Stomach (tissue), 9 donors: Measurements from ENCODE around the gene CEACAM16. TPM values are rescaled to one million over a fixed set of nuclear protein-coding genes. Genes with fewer than 3 reads are reported as not detected.
A peak's percentile ranks its signal among the peaks of the same experiment; 100 is the strongest.

ENCODE experiments used
- DNase-seq, 2 donors: peaks; one replicate each; pipeline versions ENCODE4 v3.0.0 to v3.0.0-alpha.2; 2013 to 2019
- H3K27ac ChIP-seq, 5 donors: fragments of 200-600 bp in 4 of 5; sonication (generic) in 4 of 5; one replicate each; pipeline ENCODE4 v1.5.1; 2013 to 2019; ENCODE audit warnings: mild to moderate bottlenecking in 1 of 5, moderate library complexity in 1 of 5
- H3K27me3 ChIP-seq, 3 donors: fragments of 200-600 bp; sonication (generic); one replicate each; pipeline ENCODE4 v1.5.1; 2017 to 2019; ENCODE audit warnings: mixed run types in 1 of 3
- H3K36me3 ChIP-seq, 4 donors: fragments of 200-600 bp; sonication (generic); 1 replicate in 3 of 4; 2 replicates in 1 of 4; pipeline ENCODE4 v1.5.1; 2016 to 2019
- H3K4me1 ChIP-seq, 4 donors: fragments of 200-600 bp; sonication (generic); one replicate each; pipeline ENCODE4 v1.5.1; 2016 to 2019
- H3K4me3 ChIP-seq, 4 donors: fragments of 200-600 bp; sonication (generic) in 3 of 4; one replicate each; pipeline ENCODE4 v1.5.1; 2016 to 2019; ENCODE audit warnings: mild to moderate bottlenecking in 1 of 4
- H3K9me3 ChIP-seq, 4 donors: fragments of 200-600 bp; sonication (generic); one replicate each; pipeline ENCODE4 v1.5.1; 2016 to 2019
- CTCF ChIP-seq, 7 experiments: fragments of 450-650 bp in 4 of 7; fragments of 200-600 bp in 3 of 7; sonication (generic) in 3 of 7; IDR thresholded peaks; one replicate each; pipeline ENCODE4 v1.5.1; 2016 to 2019; ENCODE audit warnings: antibody characterized with exemption in 7 of 7, control low read depth in 2 of 7, mild to moderate bottlenecking in 1 of 7
- EP300 ChIP-seq: sonication (generic); formaldehyde crosslinking; IDR thresholded peaks from one replicate; pipeline ENCODE4 v1.6.1; 2017; ENCODE audit warnings: antibody characterized with exemption
- POLR2A ChIP-seq, 4 donors: fragments of 450-650 bp; IDR thresholded peaks; one replicate each; pipeline ENCODE4 v1.6.1; 2016; ENCODE audit warnings: antibody characterized with exemption in 4 of 4, control low read depth in 2 of 4, mild to moderate bottlenecking in 1 of 4, moderate library complexity in 1 of 4
- POLR2AphosphoS5 ChIP-seq, 3 donors: sonication (generic); formaldehyde crosslinking; IDR thresholded peaks; one replicate each; pipeline ENCODE4 v1.6.1; 2016; ENCODE audit warnings: antibody characterized with exemption in 3 of 3
- WGBS, 5 donors: extraction: QIAGEN DNeasy Blood & Tissue Kit in 3 of 5; methylation state at CpG; one replicate each; pipeline versions ENCODE4 v1.1.5 to v1.1.7; 2013 to 2018; 5-methylcytosine and 5-hydroxymethylcytosine counted together
- intact Hi-C: fragments of 100-400 bp; cut with DNase I; formaldehyde crosslinking; loops from one replicate; pipeline ENCODE4 v1.15.1; 2023; ENCODE audit warnings: low total_unique reads
- polyA plus RNA-seq, 3 donors: library from polyadenylated mRNA; stranded (reverse); fragments of 200-250 nt; gene quantifications; one replicate each; pipeline ENCODE4 v1.2.3, GENCODE V29; 2013
- total RNA-seq, 5 donors: library from RNA; depleted of rRNA; stranded (reverse); fragments of >200 nt; gene quantifications; one replicate each; pipeline versions ENCODE4 v1.1.0 to v1.2.3, GENCODE V29; 2014 to 2016
- donor health status: healthy with polysubstance abuse.
- donor health status: Bipolar disorder and iron deficiency.
- donor health status: healthy.

Gene CEACAM16
- total and polyA plus RNA-seq, 8 donors: not detected

GRCh38 chr19:44723299-44723951, 24.5 kb downstream of the CEACAM16 start:
- TF ChIP-seq POLR2A (IDR thresholded peaks at IDR 0.05) (no peak), EP300 (no peak), POLR2AphosphoS5 (IDR thresholded peaks at IDR 0.05) (no peak), CTCF (IDR thresholded peaks at IDR 0.05) (no peak)
- Histone ChIP-seq H3K4me3 (no peak overlapping the region), H3K36me3 (no peaks in the 10 kb centered on the region), H3K27ac (peak overlapping the region in 4 of 5 donors; percentile 70 to 84 (median 76)), H3K4me1 (peaks cover 36 to 64% (median 42%) of the 10 kb centered on the region in 4 donors), H3K9me3 (no peaks in the 10 kb centered on the region), H3K27me3 (no peaks in the 10 kb centered on the region)
- DNase-seq: no peak
- intact Hi-C loops: loop anchor here (5.0 kb wide), 1 partner anchor 49 kb away; no protein-coding TSS in a partner anchor
- 51 to 69% (median 61%) methylated on average over 10 of the region's 10 CpGs for WGBS, 5 donors

- Histone ChIP-seq H3K4me3 (no peak overlapping the region), H3K4me1 (peaks cover 31 to 59% (median 37%) of the 10 kb centered on the region in 4 donors)
- intact Hi-C loops: loop anchor here (5.0 kb wide), 1 partner anchor 48 kb away; no protein-coding TSS in a partner anchor
Measured at GRCh38 chr19:44723952-44724319, 25.0 kb downstream of the CEACAM16 start.

GRCh38 chr19:44725251-44725650, 26.3 kb downstream of the CEACAM16 start:
- no peaks in the 10 kb centered on the region for H3K9me3 ChIP-seq
- intact Hi-C loops: no loop called here
- no peaks in the 10 kb centered on the region for H3K36me3 ChIP-seq
- H3K27ac ChIP-seq: peak overlapping the region; percentile 60 to 84 (median 73)
- peak overlapping the region in 1 of 4 donors; percentile 23 for H3K4me3 ChIP-seq
- DNase-seq: peak; percentile 83 to 89
- H3K4me1 ChIP-seq: peaks cover 25 to 52% (median 31%) of the 10 kb centered on the region in 4 donors
- WGBS, 5 donors: 11 to 29% (median 13%) methylated on average over 11 to 18 of the region's 18 CpGs
- no peak for TF ChIP-seq POLR2A (IDR thresholded peaks at IDR 0.05)
- peak in 2 of 3 donors; percentile 39 to 70 for TF ChIP-seq POLR2AphosphoS5 (IDR thresholded peaks at IDR 0.05)
- no peaks in the 10 kb centered on the region for H3K27me3 ChIP-seq

More at GRCh38 chr19:44723952-44724319, 25.0 kb downstream of the CEACAM16 start:
- Histone ChIP-seq H3K36me3 (no peaks in the 10 kb centered on the region), H3K27ac (peak overlapping the region; percentile 60 to 84 (median 73)), H3K27me3 (no peaks in the 10 kb centered on the region), H3K9me3 (no peaks in the 10 kb centered on the region)
- DNase-seq: peak; percentile 86 to 93
- no peak for TF ChIP-seq POLR2A (IDR thresholded peaks at IDR 0.05)
- TF ChIP-seq EP300: no peak
- peak in 5 of 7 experiments; percentile 89 to 98 (median 97) for TF ChIP-seq CTCF (IDR thresholded peaks at IDR 0.05)
- TF ChIP-seq POLR2AphosphoS5 (IDR thresholded peaks at IDR 0.05): peak in 1 of 3 donors; percentile 83
- WGBS, 5 donors: 9 to 15% (median 9%) methylated on average over 7 of the region's 7 CpGs

GRCh38 chr19:44725684-44726083, 26.7 kb downstream of the CEACAM16 start:
- no peak for TF ChIP-seq EP300
- TF ChIP-seq POLR2AphosphoS5 (IDR thresholded peaks at IDR 0.05): no peak
- TF ChIP-seq POLR2A (IDR thresholded peaks at IDR 0.05): no peak
- no peak for TF ChIP-seq CTCF (IDR thresholded peaks at IDR 0.05)
- Histone ChIP-seq H3K4me3 (no peak overlapping the region), H3K9me3 (no peaks in the 10 kb centered on the region), H3K4me1 (peaks cover 25 to 52% (median 31%) of the 10 kb centered on the region in 4 donors), H3K36me3 (no peaks in the 10 kb centered on the region), H3K27ac (peak overlapping the region; percentile 60 to 84 (median 73)), H3K27me3 (no peaks in the 10 kb centered on the region)
- 50 to 65% (median 56%) methylated on average over 4 to 5 of the region's 5 CpGs for WGBS, 5 donors
- DNase-seq: peak in 1 of 2 donors; percentile 33
- intact Hi-C loops: no loop called here

- intact Hi-C loops: no loop called here
- Histone ChIP-seq H3K27ac (peak overlapping the region in 4 of 5 donors; percentile 16 to 84 (median 54)), H3K4me1 (peaks cover 25 to 48% (median 31%) of the 10 kb centered on the region in 4 donors), H3K27me3 (no peaks in the 10 kb centered on the region), H3K36me3 (no peaks in the 10 kb centered on the region), H3K4me3 (no peak overlapping the region), H3K9me3 (no peaks in the 10 kb centered on the region)
- TF ChIP-seq CTCF (IDR thresholded peaks at IDR 0.05) (no peak), EP300 (no peak), POLR2AphosphoS5 (IDR thresholded peaks at IDR 0.05) (no peak), POLR2A (IDR thresholded peaks at IDR 0.05) (no peak)
- WGBS, 5 donors: 79 to 91% (median 84%) methylated on average over 12 of the region's 12 CpGs
- DNase-seq: no peak
Measured at GRCh38 chr19:44726465-44726864, 27.5 kb downstream of the CEACAM16 start.
